GM10266 (cell line): ENCODE data around the gene SLC5A12.

Source experiments
- DNase-seq: peaks from one replicate; pipeline ENCODE4 v3.0.0; 2012; ENCODE audit errors: extremely low spot score
- CTCF ChIP-seq: IDR thresholded peaks from 2 replicates; pipeline ENCODE4 v1.5.1; 2012; ENCODE audit warnings: mild to moderate bottlenecking, low read depth; ENCODE audit not compliant: control insufficient read depth, insufficient read depth; ENCODE audit errors: missing control alignments

Gene SLC5A12

DNA sequence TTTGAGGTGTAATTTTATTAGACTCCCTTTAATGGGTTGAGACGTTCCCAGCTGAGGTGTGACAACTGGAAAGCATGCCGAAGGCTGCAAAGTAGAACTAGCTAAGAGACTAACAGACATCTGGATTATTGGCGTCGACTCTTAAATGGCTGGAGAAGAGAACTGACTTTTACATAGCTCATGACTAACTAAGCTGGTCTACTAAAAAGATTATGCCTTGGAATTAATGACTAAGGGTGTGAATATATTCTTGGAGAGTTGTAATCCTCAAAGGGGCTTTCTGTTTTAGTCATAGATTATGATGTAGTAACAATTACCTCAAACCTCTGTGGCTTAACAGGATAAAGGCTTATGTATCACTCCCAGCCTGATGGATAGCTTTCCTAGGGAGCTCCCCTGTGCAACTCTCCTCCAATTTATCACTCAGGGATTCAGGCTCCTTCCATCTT is 39.5 kb upstream of the SLC5A12 start:
- no peak for DNase-seq
- no peak for TF ChIP-seq CTCF

DNA sequence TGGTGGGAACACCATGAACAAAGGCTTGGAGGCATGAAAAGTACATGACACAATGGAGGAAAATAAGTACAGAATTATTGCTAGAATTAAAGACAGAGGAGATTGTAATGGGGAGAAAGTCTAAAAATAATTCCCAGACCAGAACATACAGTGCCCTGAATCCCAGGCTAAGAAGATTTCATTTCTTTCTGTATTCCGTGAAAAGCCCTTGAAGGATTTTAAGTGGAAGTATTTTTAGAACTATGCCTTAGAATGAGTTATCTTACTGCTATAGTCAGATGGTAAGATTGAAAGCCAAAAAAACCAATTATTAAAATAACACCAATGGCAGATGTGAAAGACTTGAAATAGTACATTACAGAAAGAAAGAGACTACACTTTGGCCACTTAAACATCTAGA is 36.1 kb upstream of the SLC5A12 start:
- TF ChIP-seq CTCF, result no peak
- no peak for DNase-seq

DNA sequence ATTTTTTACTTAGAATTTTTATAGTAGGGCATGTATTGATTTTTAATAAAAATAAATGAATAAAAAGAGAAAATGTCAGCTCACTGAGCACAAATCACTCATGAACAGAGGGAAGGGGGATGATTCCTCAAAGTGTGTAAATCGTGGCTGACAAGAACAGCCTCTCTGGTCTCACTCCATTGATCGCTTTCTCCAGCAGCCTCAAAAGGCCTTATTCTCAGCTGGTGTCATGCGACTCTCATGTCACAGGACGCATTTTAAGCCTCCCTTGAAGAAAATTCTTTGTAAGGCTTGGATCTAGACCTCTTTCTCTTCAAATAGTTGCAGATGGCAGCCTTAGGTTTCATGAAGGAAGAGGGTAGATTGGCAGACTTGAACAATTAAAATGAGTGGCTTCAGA is 33.9 kb upstream of the SLC5A12 start:
- no peak for TF ChIP-seq CTCF

GRCh38 chr11:26753723-26754504 is 32.1 kb upstream of the SLC5A12 start:
- TF ChIP-seq CTCF, result peak; percentile 40
- DNase-seq, result peak; percentile 6

More for the DNA sequence above, 33.9 kb upstream of the SLC5A12 start:
- no peak for DNase-seq

DNA sequence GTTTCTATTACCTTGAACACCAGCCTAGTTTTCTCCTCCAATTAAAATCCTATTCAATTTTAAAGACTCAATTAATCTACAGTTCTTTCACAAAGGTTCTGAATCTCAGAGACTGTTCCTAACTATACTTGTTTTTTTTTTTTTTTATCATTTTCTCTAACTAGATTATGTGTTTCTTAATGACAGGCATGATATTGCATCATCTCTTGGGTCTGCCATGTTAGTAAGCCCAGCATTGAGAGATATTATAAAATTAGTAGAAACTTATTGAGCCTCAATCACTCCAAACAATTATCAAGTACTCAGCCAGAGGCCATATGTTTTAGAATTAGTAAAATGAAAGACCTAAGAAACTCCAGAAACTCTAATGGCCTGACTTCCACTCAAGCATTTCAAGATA is 28.1 kb upstream of the SLC5A12 start:
- no peak for DNase-seq
- no peak for TF ChIP-seq CTCF

DNA sequence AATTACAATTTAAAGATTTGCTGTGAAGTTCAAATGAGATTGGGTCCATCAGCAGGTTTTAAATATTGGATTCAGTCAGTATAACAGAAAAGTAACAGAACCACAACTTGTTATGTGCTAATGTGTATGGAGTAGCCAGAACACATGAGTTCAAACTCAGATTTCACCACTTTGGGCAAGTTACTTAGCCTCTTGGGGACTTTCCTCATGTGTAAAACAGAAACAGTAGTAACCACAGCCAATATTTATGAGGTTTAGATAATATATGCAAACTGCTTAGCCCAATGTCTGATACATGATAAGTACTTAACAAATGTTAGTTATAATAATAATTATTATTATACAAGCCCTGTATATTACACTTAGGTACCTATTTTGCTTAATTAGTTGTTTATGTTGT is 21.8 kb upstream of the SLC5A12 start:
- no peak for DNase-seq
- TF ChIP-seq CTCF, result no peak

DNA sequence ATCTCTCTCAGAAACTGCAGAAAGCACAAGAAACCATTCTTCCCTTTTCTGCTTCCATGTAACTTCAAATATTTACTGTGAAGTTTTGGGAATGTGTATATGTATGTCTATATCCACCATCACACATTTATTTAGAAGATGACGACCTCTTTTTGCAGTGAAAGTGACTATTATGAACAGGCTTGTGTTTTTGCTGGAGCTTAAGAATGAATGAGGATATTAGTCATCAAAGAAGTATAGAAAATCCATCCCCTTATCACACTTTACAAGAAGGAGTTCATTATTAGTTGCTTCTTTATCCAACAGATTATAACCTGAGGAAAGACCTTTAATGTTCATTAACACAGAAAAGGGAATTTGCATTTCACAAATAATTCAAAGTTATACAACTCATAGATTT is 21.1 kb upstream of the SLC5A12 start:
- no peak for DNase-seq

More for the DNA sequence above, 21.1 kb upstream of the SLC5A12 start:
- TF ChIP-seq CTCF, result no peak
